IPS-18a (cell line): ENCODE results near the gene GPRC5B.

Experiments used
- H3K27ac ChIP-seq: one replicate; pipeline ENCODE4 v1.5.1; 2013; ENCODE audit warnings: low read length
- H3K27me3 ChIP-seq: one replicate; pipeline ENCODE4 v1.6.1; 2013; ENCODE audit warnings: mild to moderate bottlenecking, low read length; ENCODE audit not compliant: control insufficient read depth, insufficient read depth
- H3K36me3 ChIP-seq: one replicate; pipeline ENCODE4 v1.6.1; 2013; ENCODE audit warnings: low read depth, low read length; ENCODE audit not compliant: control insufficient read depth
- H3K4me1 ChIP-seq: one replicate; pipeline ENCODE4 v1.6.1; 2013; ENCODE audit warnings: low read depth, low read length; ENCODE audit not compliant: control insufficient read depth
- H3K4me3 ChIP-seq: one replicate; pipeline ENCODE4 v1.5.1; 2013; ENCODE audit warnings: low read length
- H3K9ac ChIP-seq: one replicate; pipeline ENCODE4 v1.6.1; 2013; ENCODE audit warnings: mild to moderate bottlenecking, low read length, moderate library complexity
- H3K9me3 ChIP-seq: one replicate; pipeline ENCODE4 v1.6.1; 2013; ENCODE audit warnings: low read depth, low read length; ENCODE audit not compliant: control insufficient read depth

GPRC5B gene

DNA sequence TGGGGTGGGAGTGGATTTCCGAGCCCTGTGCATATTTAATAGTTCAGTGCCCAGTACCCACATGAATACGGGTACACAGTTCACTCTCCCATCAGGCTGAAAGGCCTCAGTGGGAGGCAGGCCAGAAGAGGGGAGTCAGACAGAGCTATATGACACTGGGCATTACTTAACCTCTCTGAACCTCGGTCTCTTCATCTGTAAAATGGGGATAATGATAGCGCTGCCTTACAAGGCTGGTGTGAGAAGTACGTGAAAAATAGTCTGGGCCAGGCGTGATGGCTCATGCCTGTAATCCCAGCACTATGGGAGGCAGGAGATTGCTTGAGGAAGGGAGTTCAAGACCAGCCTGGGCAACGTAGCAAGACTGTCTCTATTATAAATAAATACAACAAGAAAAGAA is 3.6 kb downstream of the GPRC5B start:
- no peak overlapping the region for H3K27ac ChIP-seq
- H3K9me3 ChIP-seq = no peaks in the 10 kb centered on the region
- peaks cover 40% of the 10 kb centered on the region for H3K4me1 ChIP-seq
- H3K27me3 ChIP-seq = peaks cover 12% of the 10 kb centered on the region
- H3K4me3 ChIP-seq = no peak overlapping the region
- no peak overlapping the region for H3K9ac ChIP-seq
- H3K36me3 ChIP-seq = peaks cover 9% of the 10 kb centered on the region

DNA sequence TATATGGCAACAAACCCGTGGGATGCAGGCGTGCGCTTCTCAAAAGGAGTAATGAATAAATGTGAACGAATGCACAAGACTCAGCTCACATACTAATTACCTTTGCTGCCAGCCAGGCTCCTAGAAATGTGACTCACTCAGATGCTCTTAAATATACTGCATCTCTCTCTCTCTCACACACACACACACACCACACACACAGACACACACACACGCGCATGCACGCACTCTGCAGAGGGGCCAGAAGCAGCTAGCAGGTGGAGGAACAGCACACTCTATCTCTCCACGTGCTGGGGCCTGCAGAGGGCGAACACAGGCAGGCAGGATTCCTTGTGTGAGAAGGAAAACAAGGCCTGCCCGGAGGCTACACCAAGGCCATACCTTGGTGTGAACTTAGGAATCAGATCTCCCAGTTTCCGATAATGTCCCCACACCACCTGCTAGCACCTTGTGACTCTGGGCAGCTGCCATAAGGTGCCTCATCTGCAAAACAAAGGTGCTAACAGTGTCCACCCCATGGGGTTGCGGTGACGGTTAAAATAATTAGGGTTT is 5.3 kb downstream of the GPRC5B start:
- H3K27ac ChIP-seq = no peak overlapping the region
- peaks cover 9% of the 10 kb centered on the region for H3K36me3 ChIP-seq
- peaks cover 39% of the 10 kb centered on the region for H3K4me1 ChIP-seq
- H3K27me3 ChIP-seq = no peaks in the 10 kb centered on the region
- no peaks in the 10 kb centered on the region for H3K9me3 ChIP-seq
- no peak overlapping the region for H3K4me3 ChIP-seq
- H3K9ac ChIP-seq = no peak overlapping the region

DNA sequence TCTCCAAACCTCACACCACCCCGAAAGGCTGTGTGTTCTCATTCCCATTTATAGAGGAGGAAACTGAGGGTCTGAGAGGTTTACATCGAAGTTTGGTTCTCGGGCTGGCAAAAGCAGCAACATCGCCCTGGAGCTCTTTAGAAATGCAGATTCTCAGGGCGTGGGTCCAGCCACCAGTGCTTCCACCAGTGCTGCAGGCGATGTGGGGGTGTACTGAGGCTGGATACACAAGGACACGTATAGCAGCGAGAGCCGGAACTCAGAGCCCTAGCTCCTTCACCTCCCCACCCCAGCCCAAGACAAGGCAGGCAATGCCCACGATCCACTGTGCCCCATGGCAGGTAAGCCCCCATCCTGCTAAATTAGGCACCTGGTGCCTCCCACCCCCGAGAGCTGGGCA is 5.9 kb downstream of the GPRC5B start:
- H3K27ac ChIP-seq = no peak overlapping the region
- H3K4me3 ChIP-seq = no peak overlapping the region
- H3K36me3 ChIP-seq = peaks cover 9% of the 10 kb centered on the region
- no peak overlapping the region for H3K9ac ChIP-seq
- no peaks in the 10 kb centered on the region for H3K9me3 ChIP-seq
- peaks cover 39% of the 10 kb centered on the region for H3K4me1 ChIP-seq
- no peaks in the 10 kb centered on the region for H3K27me3 ChIP-seq

DNA sequence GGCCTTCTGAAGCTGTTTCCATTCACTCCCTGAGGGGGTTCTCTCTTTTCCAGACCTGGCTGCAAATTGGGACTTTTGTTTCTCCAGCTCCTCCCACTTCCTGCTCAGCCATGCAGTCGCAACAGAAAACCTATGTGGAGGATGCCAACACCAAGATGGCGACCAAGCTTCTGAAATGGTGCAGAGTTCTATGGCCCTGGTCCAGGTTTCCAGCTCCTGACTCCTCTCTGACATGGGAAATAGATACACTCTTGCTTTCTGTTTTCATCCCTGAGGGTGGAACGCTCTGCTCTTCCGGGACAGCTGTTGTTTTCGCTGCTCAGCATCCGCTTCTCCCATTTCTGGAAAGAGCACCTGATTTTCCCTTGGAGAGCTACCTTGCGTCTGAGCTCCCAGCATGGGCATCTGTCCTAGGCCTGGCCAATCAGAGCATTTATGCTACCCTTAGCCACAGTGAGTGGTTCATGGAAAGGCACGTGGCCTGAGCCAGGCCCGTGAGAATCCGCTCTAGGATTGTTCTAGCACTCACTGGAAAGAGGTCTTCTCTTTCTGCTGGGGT is 8.1 kb downstream of the GPRC5B start:
- Histone ChIP-seq H3K27ac (no peak overlapping the region), H3K4me3 (no peak overlapping the region), H3K4me1 (peaks cover 25% of the 10 kb centered on the region), H3K9ac (no peak overlapping the region), H3K36me3 (peaks cover 20% of the 10 kb centered on the region), H3K9me3 (no peaks in the 10 kb centered on the region), H3K27me3 (no peaks in the 10 kb centered on the region)

DNA sequence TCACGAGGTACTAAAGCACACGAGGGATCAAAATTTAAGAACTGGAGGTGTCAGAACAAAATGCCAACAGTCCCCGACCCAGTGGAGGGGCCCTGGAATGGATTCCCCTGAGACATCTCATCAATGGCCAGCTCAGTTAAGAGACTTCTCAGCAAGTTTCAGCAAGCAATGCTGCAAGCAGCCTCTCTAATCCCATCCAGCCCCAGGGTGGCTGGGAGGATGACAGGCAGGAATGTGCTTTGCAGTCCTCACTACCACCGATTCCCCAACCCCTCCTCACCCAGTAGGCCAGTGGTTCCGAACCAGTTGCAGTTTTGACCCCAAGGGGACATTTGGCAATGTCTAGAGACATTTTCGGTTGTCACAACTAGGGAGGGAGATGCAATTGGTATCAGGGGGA is 8.7 kb downstream of the GPRC5B start:
- H3K4me1 ChIP-seq = peaks cover 25% of the 10 kb centered on the region
- no peaks in the 10 kb centered on the region for H3K9me3 ChIP-seq
- no peaks in the 10 kb centered on the region for H3K27me3 ChIP-seq
- peaks cover 25% of the 10 kb centered on the region for H3K36me3 ChIP-seq
- H3K4me3 ChIP-seq = no peak overlapping the region
- no peak overlapping the region for H3K27ac ChIP-seq
- no peak overlapping the region for H3K9ac ChIP-seq

DNA sequence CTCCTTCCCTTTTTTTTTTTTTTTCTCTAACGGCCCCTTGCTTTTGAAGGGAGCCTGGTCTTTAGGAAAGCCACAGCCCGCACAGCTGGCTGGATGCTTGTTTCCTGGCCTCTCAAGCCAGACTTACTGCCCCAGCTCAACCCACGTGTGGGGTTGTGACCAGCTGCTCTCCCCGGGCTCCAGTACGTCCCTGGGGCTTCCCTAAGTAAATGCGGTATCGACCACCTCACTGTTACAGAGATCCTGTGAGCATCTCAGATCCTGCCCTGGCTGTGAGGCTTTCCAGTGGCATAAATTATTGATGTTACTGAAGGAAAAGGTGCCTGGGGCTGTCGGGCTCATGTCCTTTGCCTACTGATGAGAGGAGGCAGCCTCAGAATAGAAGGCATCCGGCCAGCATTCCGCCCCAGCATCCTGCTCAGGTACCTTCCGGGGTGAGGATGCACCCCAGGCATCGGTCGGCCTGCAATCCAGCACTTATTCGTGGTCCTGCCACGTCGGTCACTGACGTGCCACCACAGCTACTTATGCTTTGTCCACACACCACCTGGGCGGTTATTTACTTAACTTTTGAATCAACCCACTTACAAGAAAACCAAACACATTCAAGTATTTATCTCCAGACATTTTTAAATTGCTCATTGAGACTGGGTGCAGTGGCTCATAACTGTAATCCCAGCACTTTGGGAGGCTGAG is 9.6 kb downstream of the GPRC5B start:
- no peak overlapping the region for H3K4me3 ChIP-seq
- H3K4me1 ChIP-seq = peaks cover 25% of the 10 kb centered on the region
- peaks cover 29% of the 10 kb centered on the region for H3K36me3 ChIP-seq
- no peak overlapping the region for H3K27ac ChIP-seq
- H3K9ac ChIP-seq = no peak overlapping the region
- H3K27me3 ChIP-seq = no peaks in the 10 kb centered on the region
- H3K9me3 ChIP-seq = no peaks in the 10 kb centered on the region

DNA sequence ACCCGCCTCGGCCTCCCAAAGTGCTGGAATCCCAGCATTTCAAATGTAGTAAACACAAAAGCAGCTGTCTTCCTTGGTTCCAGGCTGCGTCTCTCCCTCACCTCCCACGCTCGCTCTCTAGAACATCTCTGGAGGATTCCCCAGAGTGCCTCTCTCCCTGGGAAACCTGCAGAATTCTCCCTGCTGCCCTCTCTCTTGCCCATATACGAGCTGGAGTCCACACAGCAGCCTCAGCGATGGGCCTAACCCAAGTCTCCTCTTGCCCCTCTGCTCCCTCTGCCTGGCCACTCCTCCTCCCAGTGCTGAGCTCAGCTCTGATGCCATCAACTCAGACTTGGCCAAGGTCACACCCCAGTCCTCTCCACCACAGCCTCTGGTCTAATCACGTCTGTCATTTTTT is 10.6 kb downstream of the GPRC5B start:
- Histone ChIP-seq H3K27me3 (no peaks in the 10 kb centered on the region), H3K9ac (no peak overlapping the region), H3K36me3 (peaks cover 36% of the 10 kb centered on the region), H3K9me3 (no peaks in the 10 kb centered on the region), H3K4me1 (peaks cover 18% of the 10 kb centered on the region), H3K4me3 (no peak overlapping the region), H3K27ac (no peak overlapping the region)

DNA sequence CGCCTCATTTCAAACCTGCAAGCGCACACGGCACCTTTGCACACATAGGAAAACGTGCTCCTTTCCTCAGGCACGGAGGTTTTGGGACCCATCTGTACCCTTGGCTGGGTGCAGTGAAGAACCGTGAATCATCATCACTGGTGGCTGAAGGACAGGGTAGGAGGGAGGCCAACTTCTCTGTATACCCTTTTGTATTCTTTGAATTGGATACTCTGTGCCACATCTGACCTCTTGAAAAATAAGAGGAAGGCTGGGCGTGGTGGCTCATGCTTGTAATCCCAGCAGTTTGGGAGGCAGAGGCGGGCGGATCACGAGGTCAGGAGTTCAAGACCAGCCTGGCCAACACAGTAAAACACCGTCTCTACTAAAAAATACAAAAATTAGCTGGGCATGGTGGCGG is 11.7 kb downstream of the GPRC5B start:
- H3K9ac ChIP-seq = no peak overlapping the region
- no peak overlapping the region for H3K27ac ChIP-seq
- H3K27me3 ChIP-seq = no peaks in the 10 kb centered on the region
- no peak overlapping the region for H3K4me3 ChIP-seq
- no peaks in the 10 kb centered on the region for H3K9me3 ChIP-seq
- H3K36me3 ChIP-seq = peaks cover 40% of the 10 kb centered on the region
- H3K4me1 ChIP-seq = peaks cover 13% of the 10 kb centered on the region

DNA sequence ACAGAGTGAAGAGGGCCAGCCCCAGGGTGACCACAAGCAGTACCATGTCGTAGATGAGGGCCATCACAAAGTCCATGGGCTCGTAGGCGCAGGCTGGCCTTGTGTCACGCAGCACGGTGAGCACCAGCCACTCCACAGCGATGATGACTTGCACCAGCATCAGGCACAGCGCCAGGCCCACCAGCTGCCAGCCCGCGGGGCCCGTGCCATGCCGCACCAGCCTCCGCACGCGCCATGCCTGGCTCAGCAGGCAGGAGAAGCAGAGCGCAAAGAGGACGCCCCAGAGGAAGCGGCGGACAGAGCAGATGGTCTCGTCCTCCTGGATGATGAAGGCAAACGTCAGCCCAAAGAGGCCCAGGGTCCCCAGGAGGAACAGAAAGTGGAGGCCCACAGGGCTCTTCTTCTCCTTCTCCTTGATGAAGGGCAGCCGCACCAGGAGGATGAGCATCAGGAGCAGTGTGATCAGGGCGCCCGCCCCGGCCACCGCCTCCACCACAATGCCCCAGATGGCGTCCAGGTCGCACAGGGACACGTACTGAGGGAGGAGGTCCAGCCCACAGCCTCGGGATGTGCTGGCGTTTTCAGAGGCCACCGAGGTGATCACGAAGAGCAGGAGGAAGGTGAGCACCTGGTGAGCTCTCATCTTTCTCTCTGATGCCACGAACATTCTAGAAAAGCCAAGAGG is 12.3 kb downstream of the GPRC5B start:
- H3K36me3 ChIP-seq = peaks cover 43% of the 10 kb centered on the region
- H3K9ac ChIP-seq = no peak overlapping the region

DNA sequence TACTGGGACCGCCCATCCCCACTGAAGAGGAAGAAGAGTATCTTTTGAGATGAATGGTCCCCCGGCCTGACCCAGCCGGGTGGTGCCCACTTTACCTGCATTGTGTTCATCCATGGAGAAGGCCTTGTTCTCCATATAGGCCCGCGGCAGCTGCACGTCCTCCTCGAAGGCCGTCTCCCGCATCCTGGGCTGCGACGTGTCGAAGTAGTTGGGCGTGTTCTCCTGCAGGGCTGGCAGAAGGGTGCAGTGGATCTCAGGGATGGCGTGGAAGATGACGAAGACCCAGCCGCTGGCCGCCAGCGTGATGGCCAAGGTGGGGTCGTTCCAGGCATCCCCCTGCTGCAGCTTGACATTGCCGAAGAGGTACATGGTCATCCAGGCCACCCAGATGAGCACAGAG is 12.9 kb downstream of the GPRC5B start:
- H3K9ac ChIP-seq = no peak overlapping the region
- no peaks in the 10 kb centered on the region for H3K27me3 ChIP-seq
- H3K27ac ChIP-seq = no peak overlapping the region
- H3K9me3 ChIP-seq = no peaks in the 10 kb centered on the region
- H3K4me3 ChIP-seq = no peak overlapping the region
- H3K4me1 ChIP-seq = peaks cover 11% of the 10 kb centered on the region
- peaks cover 49% of the 10 kb centered on the region for H3K36me3 ChIP-seq

More for the DNA sequence above, 12.3 kb downstream of the GPRC5B start:
- no peaks in the 10 kb centered on the region for H3K9me3 ChIP-seq
- H3K27me3 ChIP-seq = no peaks in the 10 kb centered on the region
- no peak overlapping the region for H3K27ac ChIP-seq
- no peak overlapping the region for H3K4me3 ChIP-seq
- peaks cover 13% of the 10 kb centered on the region for H3K4me1 ChIP-seq

DNA sequence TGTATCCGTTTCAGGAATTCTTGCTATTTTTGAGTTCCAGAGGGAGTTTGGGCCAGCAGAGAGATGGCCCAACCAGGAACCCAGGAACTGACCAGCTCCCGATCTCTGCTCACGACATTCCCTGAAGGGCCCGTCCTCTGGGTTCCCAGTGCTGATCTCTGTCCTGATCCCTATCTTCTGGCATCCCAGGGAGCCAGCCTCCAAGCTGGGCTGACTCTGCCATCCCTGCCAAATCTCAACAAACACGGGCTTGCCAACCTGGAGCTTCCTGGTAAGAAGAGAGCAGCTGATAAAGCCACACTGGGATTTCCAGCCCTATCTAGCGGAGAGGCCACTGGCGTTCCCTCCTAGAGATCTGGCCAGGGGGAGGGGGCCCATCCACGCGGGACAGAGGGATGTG is 16.2 kb downstream of the GPRC5B start:
- no peak overlapping the region for H3K9ac ChIP-seq
- no peaks in the 10 kb centered on the region for H3K9me3 ChIP-seq
- H3K36me3 ChIP-seq = peaks cover 66% of the 10 kb centered on the region

More for the DNA sequence above, 16.2 kb downstream of the GPRC5B start:
- Histone ChIP-seq H3K27me3 (no peaks in the 10 kb centered on the region), H3K4me1 (no peaks in the 10 kb centered on the region), H3K4me3 (no peak overlapping the region), H3K27ac (no peak overlapping the region)
